ENCODE results near the gene UGT1A3. TPM values are rescaled to one million over a fixed set of nuclear protein-coding genes. Genes with fewer than 3 reads are reported as not detected.

The UGT1A3 gene
- total RNA-seq, 1 experiment from 2014 or later = 5.9 TPM

GRCh38 chr2:233702238-233702637 is 26.6 kb upstream of the UGT1A3 start:
- Mint-ChIP-seq H3K4me3 (ENCODE audit: low read depth, unreplicated experiment) (no peak overlapping the region), H3K9me3 (ENCODE audit: low read depth, unreplicated experiment) (no peaks in the 10 kb centered on the region), H3K27ac (ENCODE audit: unreplicated experiment) (peak overlapping the region; percentile 65), H3K4me1 (ENCODE audit: low read depth, unreplicated experiment) (peaks cover 86% of the 10 kb centered on the region), H3K36me3 (ENCODE audit: insufficient read depth, unreplicated experiment) (peaks cover 43% of the 10 kb centered on the region), H3K27me3 (ENCODE audit: unreplicated experiment) (no peaks in the 10 kb centered on the region)
- BruUV-seq (replicated peaks) = no TSS peak
- no peak for DNase-seq
- no peak for TF ChIP-seq CTCF (IDR thresholded peaks at IDR 0.05; ENCODE audit: unreplicated experiment)
- intact Hi-C loops (cut with micrococcal nuclease; ENCODE audit: unreplicated experiment) = loop anchor here (10.0 kb wide), 1 partner anchor 133 kb away; no protein-coding TSS in a partner anchor
- CTCF ChIA-PET = no interaction called here

- Mint-ChIP-seq H3K9me3 (ENCODE audit: low read depth, unreplicated experiment) (no peaks in the 10 kb centered on the region), H3K36me3 (ENCODE audit: insufficient read depth, unreplicated experiment) (peaks cover 38% of the 10 kb centered on the region), H3K27me3 (ENCODE audit: unreplicated experiment) (no peaks in the 10 kb centered on the region), H3K27ac (ENCODE audit: unreplicated experiment) (peak overlapping the region; percentile 65), H3K4me1 (ENCODE audit: low read depth, unreplicated experiment) (peaks cover 93% of the 10 kb centered on the region), H3K4me3 (ENCODE audit: low read depth, unreplicated experiment) (peak overlapping the region; percentile 8)
- intact Hi-C loops (cut with micrococcal nuclease; ENCODE audit: unreplicated experiment) = loop anchor here (2.0 to 10.0 kb wide), 4 partner anchors 67 to 299 kb away; no protein-coding TSS in a partner anchor
- TF ChIP-seq CTCF (IDR thresholded peaks at IDR 0.05; ENCODE audit: unreplicated experiment) = no peak
- CTCF ChIA-PET = interaction anchor here (0.7 to 1.7 kb wide), 6 partner anchors 10 to 284 kb away, joined by 3 to 7 read pairs (median 4); partner anchors contain the start of genes UGT1A1 and UGT1A6
- DNase-seq = peak; percentile 80
- no TSS peak for BruUV-seq (replicated peaks)
Measured at GRCh38 chr2:233705911-233706506, 22.8 kb upstream of the UGT1A3 start.

GRCh38 chr2:233706720-233707119 is 22.1 kb upstream of the UGT1A3 start:
- DNase-seq = peak; percentile 10
- Mint-ChIP-seq H3K36me3 (ENCODE audit: insufficient read depth, unreplicated experiment) (peaks cover 45% of the 10 kb centered on the region), H3K4me3 (ENCODE audit: low read depth, unreplicated experiment) (no peak overlapping the region), H3K9me3 (ENCODE audit: low read depth, unreplicated experiment) (no peaks in the 10 kb centered on the region), H3K4me1 (ENCODE audit: low read depth, unreplicated experiment) (peaks cover 93% of the 10 kb centered on the region), H3K27me3 (ENCODE audit: unreplicated experiment) (no peaks in the 10 kb centered on the region), H3K27ac (ENCODE audit: unreplicated experiment) (no peak overlapping the region)
- CTCF ChIA-PET = interaction anchor here (0.6 to 1.3 kb wide), 4 partner anchors 9 to 126 kb away, joined by 3 to 4 read pairs (median 4); partner anchors contain the start of gene UGT1A1
- TF ChIP-seq CTCF (IDR thresholded peaks at IDR 0.05; ENCODE audit: unreplicated experiment) = no peak
- BruUV-seq (replicated peaks) = no TSS peak
- intact Hi-C loops (cut with micrococcal nuclease; ENCODE audit: unreplicated experiment) = loop anchor here (5.0 to 10.0 kb wide), 3 partner anchors 128 to 299 kb away; no protein-coding TSS in a partner anchor

- no peaks in the 10 kb centered on the region for H3K27me3 Mint-ChIP-seq (ENCODE audit: unreplicated experiment)
- H3K4me3 Mint-ChIP-seq (ENCODE audit: low read depth, unreplicated experiment) = peak overlapping the region; percentile 38
- H3K4me1 Mint-ChIP-seq (ENCODE audit: low read depth, unreplicated experiment) = peaks cover 93% of the 10 kb centered on the region
- no peak for TF ChIP-seq CTCF (IDR thresholded peaks at IDR 0.05; ENCODE audit: unreplicated experiment)
- CTCF ChIA-PET = interaction anchor here (0.6 kb wide), 1 partner anchor 110 kb away, joined by 3 read pairs; no protein-coding TSS in a partner anchor
- peak overlapping the region; percentile 53 for H3K27ac Mint-ChIP-seq (ENCODE audit: unreplicated experiment)
- DNase-seq = peak; percentile 19
- BruUV-seq (replicated peaks) = no TSS peak
- intact Hi-C loops (cut with micrococcal nuclease; ENCODE audit: unreplicated experiment) = loop anchor here (5.0 to 10.0 kb wide), 3 partner anchors 127 to 301 kb away; no protein-coding TSS in a partner anchor
- peaks cover 57% of the 10 kb centered on the region for H3K36me3 Mint-ChIP-seq (ENCODE audit: insufficient read depth, unreplicated experiment)
- no peaks in the 10 kb centered on the region for H3K9me3 Mint-ChIP-seq (ENCODE audit: low read depth, unreplicated experiment)
Measured at GRCh38 chr2:233707940-233708644, 20.8 kb upstream of the UGT1A3 start.

Measured in Calu3 (cell line).